Measurements from ENCODE around the gene GP9.

DNA sequence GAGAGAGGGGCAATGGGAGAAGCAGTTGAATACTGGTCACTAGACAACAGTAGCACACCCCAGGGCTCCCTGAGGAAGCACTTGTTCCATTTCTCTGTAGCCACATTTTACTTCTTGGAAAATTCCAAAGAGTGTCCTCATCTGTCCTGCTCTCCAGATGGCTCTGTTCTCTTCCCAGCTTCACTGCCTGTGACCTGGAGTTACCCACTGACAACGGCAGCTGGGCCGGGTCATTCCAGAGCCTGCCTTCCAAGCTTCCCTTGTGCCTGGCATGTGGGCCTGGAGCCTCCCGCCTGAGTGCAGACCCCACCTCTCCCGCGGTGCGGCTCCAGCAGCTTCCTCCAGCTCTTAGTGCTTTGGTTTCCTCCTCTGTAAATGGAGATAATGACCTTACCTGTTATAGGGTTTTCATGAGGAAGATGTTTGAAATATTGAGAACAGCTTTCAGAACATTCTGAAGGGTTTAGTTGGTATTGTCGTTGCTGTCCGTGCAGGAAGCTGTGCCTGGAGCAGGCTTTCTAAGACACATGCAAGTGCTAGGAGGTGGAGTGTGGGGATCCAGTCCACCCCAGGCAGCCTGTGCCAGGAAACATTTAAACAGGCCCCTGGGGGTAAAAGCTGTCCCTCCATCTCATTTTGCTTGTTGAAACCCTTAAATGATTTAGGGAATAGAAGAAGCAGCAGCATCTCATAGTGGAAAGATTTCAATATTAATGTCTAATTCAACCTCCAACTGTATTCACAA, 34.7 kb upstream of the GP9 start:
- TF ChIP-seq, protein P1, sequence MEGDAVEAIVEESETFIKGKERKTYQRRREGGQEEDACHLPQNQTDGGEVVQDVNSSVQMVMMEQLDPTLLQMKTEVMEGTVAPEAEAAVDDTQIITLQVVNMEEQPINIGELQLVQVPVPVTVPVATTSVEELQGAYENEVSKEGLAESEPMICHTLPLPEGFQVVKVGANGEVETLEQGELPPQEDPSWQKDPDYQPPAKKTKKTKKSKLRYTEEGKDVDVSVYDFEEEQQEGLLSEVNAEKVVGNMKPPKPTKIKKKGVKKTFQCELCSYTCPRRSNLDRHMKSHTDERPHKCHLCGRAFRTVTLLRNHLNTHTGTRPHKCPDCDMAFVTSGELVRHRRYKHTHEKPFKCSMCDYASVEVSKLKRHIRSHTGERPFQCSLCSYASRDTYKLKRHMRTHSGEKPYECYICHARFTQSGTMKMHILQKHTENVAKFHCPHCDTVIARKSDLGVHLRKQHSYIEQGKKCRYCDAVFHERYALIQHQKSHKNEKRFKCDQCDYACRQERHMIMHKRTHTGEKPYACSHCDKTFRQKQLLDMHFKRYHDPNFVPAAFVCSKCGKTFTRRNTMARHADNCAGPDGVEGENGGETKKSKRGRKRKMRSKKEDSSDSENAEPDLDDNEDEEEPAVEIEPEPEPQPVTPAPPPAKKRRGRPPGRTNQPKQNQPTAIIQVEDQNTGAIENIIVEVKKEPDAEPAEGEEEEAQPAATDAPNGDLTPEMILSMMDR (IDR thresholded peaks at IDR 0.05), result no peak
- TF ChIP-seq POLR2A (IDR thresholded peaks at IDR 0.05), result no peak

All from testis (tissue), 2 donors.